PC-9 (cell line): Measurements from ENCODE around the gene ZDHHC12.

Source experiments
- EZH2 ChIP-seq: fragments of 200-600 bp; sonication (generic); IDR thresholded peaks from 2 replicates; pipeline ENCODE4 v1.8.0; 2017; ENCODE audit warnings: antibody characterized with exemption, low read depth
- TF ChIP-seq, protein P1 (sequence below): fragments of 200-600 bp; sonication (generic); conservative IDR thresholded peaks from 2 replicates; pipeline ENCODE4 v1.6.1; 2017; ENCODE audit warnings: mixed run types, antibody characterized with exemption, mild to moderate bottlenecking, moderate library complexity

DNA sequence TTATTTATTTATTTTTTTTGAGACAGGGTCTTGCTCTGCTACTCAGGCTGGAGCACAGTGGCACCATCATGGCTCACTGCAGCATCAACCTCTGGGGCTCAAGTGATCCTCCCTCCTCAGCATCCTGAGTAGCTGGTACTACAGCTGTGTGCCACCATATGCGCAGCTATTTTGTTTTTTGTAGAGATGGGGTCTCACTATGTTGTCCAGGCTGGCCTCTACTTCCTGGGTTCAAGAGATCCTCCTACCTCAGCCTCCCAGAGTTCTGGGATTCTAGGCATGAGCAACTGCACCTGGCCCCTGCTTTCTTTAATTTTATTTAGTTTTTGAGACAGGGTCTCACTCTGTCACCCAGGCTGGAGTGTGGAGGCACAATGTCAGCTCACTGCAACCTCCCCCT, 19.5 kb upstream of the ZDHHC12 start:
- TF ChIP-seq, protein P1, sequence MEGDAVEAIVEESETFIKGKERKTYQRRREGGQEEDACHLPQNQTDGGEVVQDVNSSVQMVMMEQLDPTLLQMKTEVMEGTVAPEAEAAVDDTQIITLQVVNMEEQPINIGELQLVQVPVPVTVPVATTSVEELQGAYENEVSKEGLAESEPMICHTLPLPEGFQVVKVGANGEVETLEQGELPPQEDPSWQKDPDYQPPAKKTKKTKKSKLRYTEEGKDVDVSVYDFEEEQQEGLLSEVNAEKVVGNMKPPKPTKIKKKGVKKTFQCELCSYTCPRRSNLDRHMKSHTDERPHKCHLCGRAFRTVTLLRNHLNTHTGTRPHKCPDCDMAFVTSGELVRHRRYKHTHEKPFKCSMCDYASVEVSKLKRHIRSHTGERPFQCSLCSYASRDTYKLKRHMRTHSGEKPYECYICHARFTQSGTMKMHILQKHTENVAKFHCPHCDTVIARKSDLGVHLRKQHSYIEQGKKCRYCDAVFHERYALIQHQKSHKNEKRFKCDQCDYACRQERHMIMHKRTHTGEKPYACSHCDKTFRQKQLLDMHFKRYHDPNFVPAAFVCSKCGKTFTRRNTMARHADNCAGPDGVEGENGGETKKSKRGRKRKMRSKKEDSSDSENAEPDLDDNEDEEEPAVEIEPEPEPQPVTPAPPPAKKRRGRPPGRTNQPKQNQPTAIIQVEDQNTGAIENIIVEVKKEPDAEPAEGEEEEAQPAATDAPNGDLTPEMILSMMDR = no peak
- no peak for TF ChIP-seq EZH2
